ENCODE data around the gene BRD1. TPM values are rescaled to one million over a fixed set of nuclear protein-coding genes. Genes with fewer than 3 reads are reported as not detected.
"Not testable (repeated sequence)": the region's sequence is repeated elsewhere in the genome, so short reads cannot be mapped to it uniquely, and the experiment has no call there.

The BRD1 gene
- polyA plus RNA-seq, 3 donors: 31.0 to 33.1 (median 31.7) TPM

DNA sequence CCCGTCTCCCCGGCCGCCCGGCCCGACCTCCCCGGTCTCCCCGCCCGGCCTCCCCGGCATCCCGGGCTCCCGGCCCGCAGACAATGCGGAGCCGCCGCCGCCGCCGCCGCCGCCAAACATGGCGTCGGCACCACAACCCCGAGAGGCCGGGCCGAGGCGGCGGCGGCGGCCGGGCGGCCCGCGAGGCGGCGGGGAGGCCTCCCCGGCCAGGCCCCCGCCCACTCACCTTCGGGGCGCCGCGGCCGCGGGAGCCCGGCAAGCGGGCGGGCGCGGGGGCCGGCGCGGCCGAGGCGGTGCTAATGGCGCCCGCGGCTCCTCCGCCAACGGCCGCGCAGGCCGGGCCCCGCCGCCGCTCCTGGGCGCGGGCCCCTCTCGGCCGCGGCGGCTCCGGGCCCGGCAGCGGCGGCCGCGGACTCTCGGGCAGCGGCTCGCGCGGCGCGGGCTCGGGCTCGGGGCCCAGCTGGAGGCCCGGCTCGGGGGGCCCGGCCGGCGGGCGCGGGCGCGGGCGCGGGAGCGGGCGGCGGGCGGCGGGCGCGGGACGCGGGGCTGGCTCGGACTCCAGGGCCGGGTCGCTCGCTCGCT is 311 bp downstream of the BRD1 start:
- no peak for DNase-seq (ENCODE audit: low read depth in 3 of 3, low spot score in 2 of 3)

- no peak for DNase-seq (ENCODE audit: low read depth in 3 of 3, low spot score in 2 of 3)
These were observed 936 bp downstream of the BRD1 start for GRCh38 chr22:49826603-49827270.

DNA sequence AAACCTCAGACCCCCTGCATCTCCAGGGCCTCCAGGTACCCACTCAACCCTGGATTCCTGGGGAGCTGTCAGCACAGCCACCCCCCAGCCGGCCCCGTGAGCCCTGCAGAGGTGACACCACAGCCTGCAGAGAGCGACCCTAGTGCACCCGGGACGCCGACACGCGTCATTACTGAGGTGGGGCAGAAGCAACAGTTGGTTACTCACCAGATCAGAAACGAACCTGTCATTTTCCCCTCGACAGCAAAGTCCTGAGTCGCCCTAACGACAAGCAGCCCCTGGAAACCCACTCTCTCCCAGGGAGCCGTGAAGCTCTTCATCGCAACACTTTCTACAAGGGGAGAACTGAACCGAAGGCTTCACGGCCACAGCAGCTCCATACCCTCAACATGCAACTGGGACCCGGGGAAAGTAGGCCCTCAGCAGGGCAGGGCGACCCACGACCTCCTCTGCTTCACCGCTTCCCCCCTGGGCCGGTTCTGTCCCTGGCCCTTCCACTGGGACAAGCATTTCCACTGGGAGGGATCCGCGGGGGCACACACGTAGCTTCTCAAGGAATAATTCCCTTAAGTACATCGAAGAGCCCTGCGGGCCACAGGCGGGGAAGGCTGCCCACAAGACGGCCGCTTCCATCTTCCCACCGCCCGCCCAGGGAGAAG is 1.6 kb downstream of the BRD1 start:
- no peak for DNase-seq (ENCODE audit: low read depth in 3 of 3, low spot score in 2 of 3)

DNA sequence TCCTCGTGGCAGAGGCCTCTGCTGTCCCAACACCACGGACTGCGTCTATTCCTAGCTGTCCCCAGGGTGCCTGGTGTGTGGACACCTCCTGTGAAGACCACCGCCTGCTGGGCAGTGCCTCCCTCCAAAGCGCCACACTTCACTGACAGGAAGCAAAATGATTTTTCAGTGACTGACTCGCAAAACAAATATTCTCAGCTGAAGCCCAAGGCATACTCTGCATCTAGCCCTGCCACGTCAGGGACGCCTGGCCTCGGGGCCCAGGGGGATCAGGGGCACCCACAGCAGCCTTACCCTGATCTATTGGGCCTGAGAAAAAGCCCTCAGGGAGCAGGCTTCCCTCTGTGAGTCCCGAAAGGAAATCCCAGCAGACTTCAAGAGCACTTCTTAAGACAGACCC is 2.2 kb downstream of the BRD1 start:
- DNase-seq (ENCODE audit: low read depth in 3 of 3, low spot score in 2 of 3): no peak

GRCh38 chr22:49824936-49825335 is 2.7 kb downstream of the BRD1 start:
- no peak for DNase-seq (ENCODE audit: low read depth in 3 of 3, low spot score in 2 of 3)

- DNase-seq (ENCODE audit: low read depth in 3 of 3, low spot score in 2 of 3): no peak
These were observed 3.3 kb downstream of the BRD1 start for GRCh38 chr22:49824185-49824925.

DNA sequence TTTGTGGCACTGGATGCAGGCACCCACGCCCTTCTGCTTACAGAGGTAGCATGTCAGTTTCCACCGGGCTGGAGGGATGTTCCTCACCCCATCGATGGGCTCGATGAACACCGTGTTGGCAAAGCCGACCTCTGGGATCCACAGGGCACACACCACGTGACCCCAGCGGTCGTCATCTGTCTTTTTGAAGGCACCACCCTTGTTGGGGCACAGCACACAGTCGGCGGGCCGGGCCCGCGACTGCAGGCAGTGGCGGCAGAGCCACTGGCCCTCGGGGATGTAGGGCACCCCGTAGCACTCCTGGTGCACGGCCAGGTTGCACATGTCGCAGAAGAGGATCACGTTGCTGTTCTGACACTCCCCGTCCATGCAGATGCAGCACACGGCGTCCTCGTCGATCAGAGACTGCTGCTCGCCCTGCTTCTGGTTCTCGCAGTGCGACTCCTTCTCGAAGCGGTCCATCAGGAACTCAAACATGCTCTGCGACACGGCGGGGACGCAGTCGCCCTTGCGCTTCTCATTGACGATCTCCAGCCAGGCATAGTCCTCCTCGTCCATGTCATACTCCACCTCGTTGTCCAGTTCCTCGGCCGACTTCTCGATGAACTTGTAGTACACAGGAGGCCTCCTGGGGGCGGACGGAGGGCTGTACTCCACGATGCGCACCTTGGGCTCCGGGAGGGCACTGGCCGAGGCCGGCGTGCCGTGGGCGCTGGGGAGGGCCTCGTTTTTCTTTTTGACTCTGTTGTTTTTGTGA is 4.2 kb downstream of the BRD1 start:
- no peak for DNase-seq (ENCODE audit: low read depth in 3 of 3, low spot score in 2 of 3)

- not testable (repeated sequence) for DNase-seq (ENCODE audit: low read depth in 3 of 3, low spot score in 2 of 3)
These were observed 5.9 kb downstream of the BRD1 start for GRCh38 chr22:49821741-49822140.

DNA sequence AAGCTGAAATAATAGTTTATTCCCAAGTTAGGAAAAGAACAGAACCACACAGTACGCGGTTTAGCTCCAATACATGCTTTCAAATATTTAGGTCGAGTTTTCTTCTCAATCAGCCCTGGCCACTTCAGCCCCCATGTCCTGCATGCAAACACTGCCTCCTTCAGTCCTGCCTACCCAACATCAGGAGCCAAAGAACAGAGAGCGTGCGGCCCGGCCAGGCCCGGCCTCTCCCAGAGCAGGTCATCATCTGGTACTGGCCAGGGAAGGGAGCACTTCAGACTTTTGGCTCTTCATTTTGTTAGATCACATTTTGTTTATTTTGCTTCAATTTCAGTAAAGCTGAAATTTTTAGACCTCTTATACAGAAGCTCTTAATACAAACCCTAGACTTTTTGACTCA is 6.7 kb downstream of the BRD1 start:
- no peak for DNase-seq (ENCODE audit: low read depth in 3 of 3, low spot score in 2 of 3)

DNA sequence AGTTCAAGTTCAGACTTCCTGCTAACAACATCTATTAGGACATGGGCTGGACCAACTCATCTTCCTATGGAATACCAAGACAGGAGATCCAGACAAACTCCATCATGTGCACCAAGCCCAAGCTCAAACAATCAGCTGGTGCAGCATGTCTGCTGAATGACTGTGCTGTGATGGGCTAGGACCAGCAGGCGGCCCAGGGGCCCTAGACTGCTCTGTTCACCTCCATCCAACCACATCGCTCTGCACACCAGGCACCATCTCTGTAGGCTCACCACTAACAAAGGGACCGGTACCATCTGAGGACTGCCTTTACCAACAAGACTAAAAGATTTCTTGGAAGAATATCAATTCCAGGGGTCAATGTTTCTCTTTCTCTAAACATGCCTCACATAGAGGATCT is 10.3 kb downstream of the BRD1 start:
- no peak for DNase-seq (ENCODE audit: low read depth in 3 of 3, low spot score in 2 of 3)

DNA sequence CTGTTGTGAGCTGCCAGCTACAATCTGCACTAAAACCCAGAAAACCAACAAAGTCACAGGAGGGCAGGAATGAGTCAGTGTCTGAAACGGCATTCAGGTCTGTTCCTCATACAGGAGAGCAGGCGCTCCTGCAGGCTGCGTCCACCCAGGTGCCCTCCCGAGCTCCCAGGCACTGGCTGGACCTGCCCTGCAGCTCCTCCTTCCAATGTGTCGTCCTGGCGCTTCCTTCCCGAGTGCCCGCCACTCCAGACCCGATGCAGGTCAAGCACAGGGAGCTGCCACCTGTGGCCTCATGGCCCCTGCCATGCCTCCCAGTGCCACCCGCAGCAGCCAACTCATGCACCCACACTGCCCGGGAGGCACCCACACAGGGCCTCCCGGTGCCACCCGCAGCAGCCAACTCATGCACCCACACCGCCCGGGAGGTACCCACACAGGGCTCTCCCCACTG is 12.0 kb downstream of the BRD1 start:
- no peak for DNase-seq (ENCODE audit: low read depth in 3 of 3, low spot score in 2 of 3)

DNA sequence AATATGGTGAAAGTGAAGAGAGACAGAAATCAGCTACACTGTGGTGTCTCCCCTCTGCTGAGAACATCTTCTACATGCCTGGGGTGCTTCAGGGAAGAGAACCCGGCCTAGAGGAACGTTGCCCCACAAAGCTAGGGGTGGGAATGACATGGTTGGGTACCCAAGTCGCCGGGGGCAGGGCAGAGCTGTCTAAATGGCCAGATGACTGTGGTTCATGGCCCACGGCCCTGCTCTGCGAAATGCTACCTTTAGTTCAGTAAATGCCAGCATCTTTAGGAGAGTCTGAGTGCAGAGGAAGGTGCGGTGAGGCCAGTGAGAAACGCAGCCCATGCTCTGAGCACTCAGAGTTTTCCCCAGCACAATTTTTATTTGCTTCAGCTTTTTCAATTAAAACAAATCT is 12.8 kb downstream of the BRD1 start:
- DNase-seq (ENCODE audit: low read depth in 3 of 3, low spot score in 2 of 3): no peak

GRCh38 chr22:49814164-49814686 is 13.4 kb downstream of the BRD1 start:
- no peak for DNase-seq (ENCODE audit: low read depth in 3 of 3, low spot score in 2 of 3)

DNA sequence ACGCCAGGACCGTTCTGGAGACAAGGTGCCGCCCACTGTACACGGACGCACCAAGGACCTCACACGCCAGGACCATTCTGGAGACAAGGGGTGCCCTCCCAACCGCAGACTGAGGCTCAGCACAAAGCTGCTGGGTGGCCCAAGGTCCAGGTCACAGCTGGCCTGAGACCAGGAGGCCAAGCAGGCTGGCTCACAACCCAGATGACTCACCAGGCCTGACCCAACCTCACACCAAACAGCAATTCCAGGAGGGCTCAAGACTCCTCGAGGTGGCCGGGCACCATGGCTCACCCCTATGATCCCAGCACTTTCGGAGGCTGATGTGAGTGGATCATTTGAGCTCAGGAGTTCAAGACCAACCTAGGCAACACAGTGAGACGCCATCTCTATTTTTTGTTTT is 14.8 kb downstream of the BRD1 start:
- DNase-seq (ENCODE audit: low read depth in 3 of 3, low spot score in 2 of 3): no peak

- no peak for DNase-seq (ENCODE audit: low read depth in 3 of 3, low spot score in 2 of 3)
These were observed 16.5 kb downstream of the BRD1 start for GRCh38 chr22:49811020-49811791.

DNA sequence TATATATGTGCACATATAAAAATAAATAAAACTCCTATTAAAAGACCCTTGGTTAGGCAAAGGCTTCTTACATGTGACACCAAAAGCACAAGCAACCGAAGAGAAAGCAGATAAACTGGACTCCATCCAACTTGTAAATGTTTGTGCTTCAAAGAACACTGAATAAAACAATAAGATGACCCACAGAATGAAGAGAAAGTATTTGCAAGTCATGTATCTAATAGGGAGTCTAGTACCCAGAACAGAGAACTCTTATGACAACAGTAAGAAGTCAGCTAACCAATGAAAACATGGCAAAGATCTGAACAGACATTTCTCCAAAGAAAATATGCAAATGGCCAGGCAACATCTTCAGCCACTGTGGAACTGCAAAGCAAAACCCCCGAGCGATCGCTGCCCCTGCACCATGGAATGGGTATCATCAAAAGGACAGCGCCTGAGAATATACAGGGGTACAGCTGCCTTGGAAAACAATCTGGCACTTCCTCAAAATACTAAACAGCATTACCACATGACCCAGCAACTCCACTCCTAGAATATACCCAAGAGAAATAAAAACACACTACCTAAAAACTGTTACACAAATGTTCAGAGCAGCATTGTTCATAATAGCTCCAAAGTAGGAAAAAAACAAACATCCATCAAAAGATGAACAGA is 17.2 kb downstream of the BRD1 start:
- DNase-seq (ENCODE audit: low read depth in 3 of 3, low spot score in 2 of 3): no peak

DNA sequence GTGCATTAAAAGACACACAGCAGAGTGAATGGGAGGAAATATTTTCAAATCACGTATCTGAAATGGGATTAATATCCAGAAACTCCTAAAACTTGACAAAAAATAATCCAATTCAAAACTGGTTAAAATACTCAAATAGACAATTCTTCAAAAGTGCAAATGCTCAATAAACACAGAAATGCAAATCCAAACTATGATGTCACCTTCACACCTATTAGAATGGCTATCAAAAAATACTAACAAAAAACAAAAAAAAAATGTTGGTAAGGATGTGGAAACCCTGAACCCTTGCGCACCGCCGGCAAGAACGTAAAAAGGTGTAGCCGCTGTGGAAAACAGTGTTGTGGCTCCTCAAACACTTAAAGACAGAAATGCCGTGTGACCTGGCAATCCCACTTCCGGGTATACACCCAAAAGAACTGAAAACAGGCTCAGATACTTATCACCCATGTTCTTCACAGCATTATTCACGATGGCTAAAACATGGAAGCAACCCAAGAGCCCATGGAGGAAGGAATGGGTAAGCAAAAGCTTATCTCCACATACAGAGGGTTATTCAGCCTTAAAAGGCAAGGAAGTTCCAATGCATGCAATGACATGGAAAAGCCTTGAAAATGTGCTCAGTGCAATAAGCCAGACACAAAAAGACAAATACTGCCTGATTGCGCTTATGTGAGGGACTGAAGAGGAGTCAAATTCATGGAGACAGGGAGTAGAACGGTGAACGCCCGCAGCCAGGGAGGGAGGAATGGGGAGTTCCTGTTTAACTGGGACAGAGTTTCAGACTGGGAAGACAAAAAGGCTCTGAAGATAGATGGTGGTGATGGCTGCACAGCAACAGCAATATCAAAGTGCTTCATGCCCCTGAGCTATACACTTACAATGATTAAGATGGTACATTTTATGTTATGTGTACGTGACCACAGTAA is 19.6 kb downstream of the BRD1 start:
- DNase-seq (ENCODE audit: low read depth in 3 of 3, low spot score in 2 of 3): no peak

DNA sequence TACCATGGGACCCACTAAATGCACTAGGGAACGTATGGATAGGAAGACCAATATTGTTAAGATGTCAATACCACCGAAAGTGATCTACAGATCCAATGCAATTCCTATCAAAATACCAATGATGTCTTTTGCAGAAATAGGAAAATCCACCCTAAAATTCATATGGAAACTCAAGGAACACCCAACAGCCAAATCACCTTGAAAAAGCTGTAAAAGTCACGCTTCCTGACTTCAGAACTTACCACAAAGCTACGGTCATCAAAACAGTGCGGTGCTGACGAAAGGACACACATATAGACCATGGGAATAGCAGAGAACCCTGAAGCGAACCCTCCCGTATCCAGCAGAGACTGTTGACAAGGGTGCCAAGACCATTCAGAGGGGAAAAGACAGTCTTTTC is 20.5 kb downstream of the BRD1 start:
- DNase-seq (ENCODE audit: low read depth in 3 of 3, low spot score in 2 of 3): no peak
